K562 treated with DMSO at 1 percent for 12 hours (cell line): Measurements from ENCODE around the gene CYP1A1. TPM values are rescaled to one million over a fixed set of nuclear protein-coding genes. Genes with fewer than 3 reads are reported as not detected.

ENCODE experiments used
- total RNA-seq: library from RNA; unstranded; fragments of 300-600 nt; gene quantifications from 2 replicates; pipeline ENCODE4 v1.2.3, GENCODE V29; 2022; ENCODE audit not compliant: insufficient read depth

Gene CYP1A1, protein sequence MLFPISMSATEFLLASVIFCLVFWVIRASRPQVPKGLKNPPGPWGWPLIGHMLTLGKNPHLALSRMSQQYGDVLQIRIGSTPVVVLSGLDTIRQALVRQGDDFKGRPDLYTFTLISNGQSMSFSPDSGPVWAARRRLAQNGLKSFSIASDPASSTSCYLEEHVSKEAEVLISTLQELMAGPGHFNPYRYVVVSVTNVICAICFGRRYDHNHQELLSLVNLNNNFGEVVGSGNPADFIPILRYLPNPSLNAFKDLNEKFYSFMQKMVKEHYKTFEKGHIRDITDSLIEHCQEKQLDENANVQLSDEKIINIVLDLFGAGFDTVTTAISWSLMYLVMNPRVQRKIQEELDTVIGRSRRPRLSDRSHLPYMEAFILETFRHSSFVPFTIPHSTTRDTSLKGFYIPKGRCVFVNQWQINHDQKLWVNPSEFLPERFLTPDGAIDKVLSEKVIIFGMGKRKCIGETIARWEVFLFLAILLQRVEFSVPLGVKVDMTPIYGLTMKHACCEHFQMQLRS
- not detected in 2 replicates for total RNA-seq

DNA sequence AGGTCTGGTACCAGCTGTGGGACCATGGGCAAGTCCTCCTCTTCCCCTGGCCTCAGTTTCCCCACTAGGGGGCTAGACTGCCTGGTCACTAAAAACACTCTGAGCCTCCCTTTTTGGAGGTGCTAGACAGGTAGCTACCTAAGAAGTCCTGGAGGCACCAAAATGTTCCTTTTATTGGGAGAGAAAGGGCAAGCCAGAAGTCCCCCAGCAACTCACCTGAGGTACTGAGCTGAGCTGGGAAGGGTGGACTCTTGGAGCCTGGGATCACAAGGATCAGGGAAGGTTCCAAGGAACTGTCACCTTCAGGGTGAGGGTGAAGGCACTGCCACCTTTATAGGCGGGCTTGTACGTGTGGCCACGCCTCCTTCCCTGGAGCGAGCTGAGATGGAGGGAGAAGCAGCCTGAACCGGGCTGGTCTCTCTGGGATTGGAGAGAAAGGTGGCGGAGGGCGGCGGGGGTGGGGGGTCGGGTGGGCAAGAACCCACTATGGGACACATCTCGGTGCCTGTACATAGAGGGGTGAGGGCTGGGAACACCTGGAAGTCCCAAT lies at the start of gene CYP1A1:
CYP1A1 (minus strand) TSS at position 304 of the 550 bp plus-strand sequence. CDS start 2,431 bp downstream, outside the sequence.

GRCh38 chr15:74748322-74748946 lies 23.1 kb upstream of the CYP1A1 start, which contains the start of gene CYP1A2:
Gene CYP1A2, plus strand, starts transcription at chr15:74748845. Its CDS starts 894 bp downstream, at chr15:74749739.

DNA sequence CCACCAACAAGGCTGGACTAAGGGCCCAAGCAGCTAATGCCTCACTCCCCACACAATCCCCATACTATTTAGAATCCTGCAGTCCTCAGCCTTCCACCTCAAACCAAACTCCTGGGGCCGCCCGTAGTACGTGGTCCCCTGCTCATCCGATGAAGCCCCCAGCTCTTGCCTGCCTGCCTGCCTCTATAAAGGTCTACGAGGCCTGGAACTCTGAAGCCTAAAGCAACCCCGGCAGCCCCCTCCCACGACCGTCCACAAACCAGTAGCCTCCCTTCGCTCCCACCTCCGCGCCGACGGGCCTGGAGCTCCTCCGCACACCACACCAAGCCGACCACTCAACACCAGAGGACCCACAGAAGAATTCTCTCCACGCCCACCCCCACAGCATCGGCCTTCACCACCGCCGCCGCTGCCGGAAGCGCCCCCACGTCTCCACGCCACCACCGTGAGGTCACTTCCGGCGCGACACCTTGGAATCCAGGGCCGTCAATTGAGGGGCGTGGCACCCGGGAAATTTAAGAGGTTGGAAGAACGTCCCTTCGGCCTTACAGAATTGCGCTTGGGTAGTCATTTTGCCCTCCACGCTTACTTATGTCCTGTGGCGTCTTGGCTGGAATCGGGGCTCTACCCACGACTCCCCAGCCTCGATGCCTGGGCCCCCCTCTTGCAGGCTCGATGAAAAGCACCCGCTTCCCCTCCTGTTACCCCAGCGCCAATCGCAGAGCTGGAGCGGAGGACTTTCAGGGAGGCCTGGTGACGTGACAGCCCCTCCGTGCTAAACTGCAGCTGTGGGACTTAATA lies 29.5 kb downstream of the CYP1A1 start, which contains the start of gene EDC3:
EDC3 (minus strand) TSS at position 428 of the 801 bp plus-strand sequence. CDS start 20,900 bp downstream, outside the sequence.

Other genes starting within 250 kb of the CYP1A1 start
- 15.8 and 37.8 TPM in 2 replicates for gene ARID3B, start 184.3 kb downstream of the CYP1A1 start, total RNA-seq
- 48.1 and 97.3 TPM in 2 replicates for gene CLK3, start 109.7 kb downstream of the CYP1A1 start, total RNA-seq
- gene EDC3, start 29.5 kb downstream of the CYP1A1 start, total RNA-seq = 30.0 and 49.7 TPM in 2 replicates
- not detected in 2 replicates for gene CYP1A2, start 23.3 kb upstream of the CYP1A1 start, total RNA-seq
- gene CSK, start 56.6 kb upstream of the CYP1A1 start, total RNA-seq = 51.2 and 67.2 TPM in 2 replicates
- not detected in 2 replicates for gene LMAN1L, start 87.3 kb upstream of the CYP1A1 start, total RNA-seq
- not detected in 2 replicates for gene CPLX3, start 101.1 kb upstream of the CYP1A1 start, total RNA-seq
- 31.8 and 49.5 TPM in 2 replicates for gene ULK3, start 117.6 kb upstream of the CYP1A1 start, total RNA-seq
- 48.7 and 76.7 TPM in 2 replicates for gene SCAMP2, start 147.8 kb upstream of the CYP1A1 start, total RNA-seq
- gene MPI, start 164.5 kb upstream of the CYP1A1 start, total RNA-seq = 13.0 and 24.7 TPM in 2 replicates
- 8.9 and 36.7 TPM in 2 replicates for gene FAM219B, start 181.3 kb upstream of the CYP1A1 start, total RNA-seq
- 399 and 494 TPM in 2 replicates for gene COX5A, start 212.5 kb upstream of the CYP1A1 start, total RNA-seq
- gene RPP25, start 231.2 kb upstream of the CYP1A1 start, total RNA-seq = 25.0 and 28.0 TPM in 2 replicates